HUES64 (cell line): ENCODE data around the gene PALMD.

ENCODE experiments used
- H3K27ac ChIP-seq: 2 replicates; pipeline ENCODE4 v1.7.0; 2013; ENCODE audit warnings: low read depth, low read length, inconsistent platforms
- H3K27me3 ChIP-seq: 2 replicates; pipeline ENCODE4 v1.6.1; 2013; ENCODE audit warnings: mild to moderate bottlenecking, low read length; ENCODE audit not compliant: insufficient read depth
- H3K36me3 ChIP-seq: 2 replicates; pipeline ENCODE4 v1.6.1; 2013; ENCODE audit warnings: mild to moderate bottlenecking, low read length; ENCODE audit not compliant: insufficient read depth
- H3K4me1 ChIP-seq: 2 replicates; pipeline ENCODE4 v1.6.1; 2013; ENCODE audit warnings: mild to moderate bottlenecking, low read length, moderate library complexity; ENCODE audit not compliant: insufficient read depth
- H3K4me3 ChIP-seq: 2 replicates; pipeline ENCODE4 v1.5.1; 2013; ENCODE audit warnings: mild to moderate bottlenecking, low read length, moderate library complexity
- H3K9ac ChIP-seq: 2 replicates; pipeline ENCODE4 v1.6.1; 2013; ENCODE audit warnings: mild to moderate bottlenecking, low read depth, low read length
- H3K9me3 ChIP-seq: 2 replicates; pipeline ENCODE4 v1.6.1; 2013; ENCODE audit warnings: low read depth, low read length; ENCODE audit not compliant: insufficient read depth
- WGBS: fragments of 150-250, 120-280 bp; methylation state at CpG from one replicate; pipeline ENCODE4 v1.1.7; 2013; ENCODE audit warnings: missing lambda C conversion rate; 5-methylcytosine and 5-hydroxymethylcytosine counted together

The PALMD gene

DNA sequence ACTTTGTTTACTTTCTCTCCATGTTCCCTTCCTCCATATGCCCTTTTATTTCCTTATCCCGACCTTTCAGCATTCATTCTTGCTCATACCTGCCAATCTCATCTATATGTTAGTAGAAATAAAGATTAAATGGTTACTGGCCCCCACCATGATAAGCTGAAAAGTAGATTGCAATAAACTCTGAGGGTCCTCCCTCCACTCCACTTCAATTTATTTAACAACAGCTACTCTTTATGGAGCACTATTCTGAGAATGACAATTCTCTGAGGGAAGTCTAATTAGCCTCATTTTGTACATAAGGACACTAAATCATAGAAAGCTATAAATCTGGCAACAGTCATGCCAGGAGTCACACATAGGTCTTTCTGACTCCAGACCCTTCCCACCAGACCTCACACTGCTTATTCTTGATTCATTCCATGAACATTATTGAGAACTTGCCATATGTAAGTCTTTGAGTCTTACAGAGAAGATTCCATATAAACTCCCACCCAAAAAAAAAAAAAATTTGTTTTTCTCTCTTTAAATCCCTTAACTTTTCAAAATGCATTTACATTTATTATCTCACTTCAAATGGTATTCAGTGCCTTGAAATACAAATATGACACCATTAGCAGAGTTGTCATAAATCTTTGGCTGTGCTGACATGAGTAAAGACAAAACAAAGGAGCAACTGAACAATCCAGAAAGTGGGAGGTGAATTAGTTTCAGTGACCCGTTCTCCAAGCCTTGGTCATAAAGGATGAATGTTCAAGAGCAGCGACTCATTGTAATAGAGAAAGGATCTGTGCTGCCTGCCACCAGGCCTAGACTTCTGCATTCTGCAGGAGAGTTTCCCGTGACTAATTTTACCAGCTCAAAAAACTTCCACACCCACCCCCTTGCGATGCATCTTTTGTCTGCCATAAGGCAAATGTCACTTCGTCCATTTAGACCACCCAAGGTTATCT is 28.5 kb downstream of the PALMD start:
- H3K27ac ChIP-seq = no peak overlapping the region
- no peaks in the 10 kb centered on the region for H3K9me3 ChIP-seq
- no peaks in the 10 kb centered on the region for H3K27me3 ChIP-seq
- no peaks in the 10 kb centered on the region for H3K36me3 ChIP-seq
- no peak overlapping the region for H3K4me3 ChIP-seq
- WGBS = 78% methylated on average over 6 of the region's 6 CpGs
- H3K4me1 ChIP-seq = no peaks in the 10 kb centered on the region
- no peak overlapping the region for H3K9ac ChIP-seq

DNA sequence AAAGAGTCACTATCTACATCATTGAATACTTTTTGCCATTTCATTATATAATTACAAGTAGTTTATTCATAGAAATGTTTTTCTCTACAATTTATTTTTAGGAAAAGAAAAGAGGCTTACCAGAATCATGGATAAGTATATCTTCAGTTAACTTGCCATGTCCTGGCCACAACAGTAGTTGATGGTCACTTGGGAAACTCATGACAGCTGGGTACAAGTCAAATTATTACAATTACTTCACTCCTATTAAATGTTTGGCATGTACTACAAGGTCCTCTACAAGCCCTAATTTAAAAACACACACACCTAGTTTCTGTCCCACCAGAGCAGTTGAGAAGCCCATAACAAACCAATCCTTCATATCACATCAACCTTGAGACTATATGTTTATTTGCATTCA is 29.4 kb downstream of the PALMD start:
- Histone ChIP-seq H3K27ac (no peak overlapping the region), H3K36me3 (no peaks in the 10 kb centered on the region), H3K4me3 (no peak overlapping the region)

DNA sequence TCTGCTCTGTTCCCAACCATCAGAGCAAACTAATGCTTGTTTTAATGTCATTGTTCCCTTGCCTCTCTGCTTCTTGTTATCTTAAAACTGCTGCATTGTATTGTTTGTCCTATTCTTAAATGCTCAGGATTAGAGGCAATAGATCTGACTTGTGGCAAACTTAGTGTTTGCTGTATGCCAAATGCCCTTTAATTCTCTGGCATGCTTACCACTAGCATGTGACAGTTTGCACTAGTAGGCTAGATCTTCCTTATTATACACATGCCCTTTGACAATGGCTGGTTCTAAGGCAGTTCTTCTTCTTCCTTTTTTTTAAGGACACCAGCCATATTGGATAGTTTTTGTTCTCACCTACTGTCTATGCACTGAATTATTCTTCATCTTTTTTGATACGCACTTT is 30.1 kb downstream of the PALMD start:
- no peak overlapping the region for H3K27ac ChIP-seq
- no peaks in the 10 kb centered on the region for H3K27me3 ChIP-seq
- WGBS = no CpG with 5 or more reads among the region's 1 CpG
- no peaks in the 10 kb centered on the region for H3K9me3 ChIP-seq
- H3K36me3 ChIP-seq = no peaks in the 10 kb centered on the region
- H3K9ac ChIP-seq = no peak overlapping the region
- 0 out of 2 replicates have a peak, but pooled peaks cover 4% of the 10 kb centered on the region for H3K4me1 ChIP-seq
- H3K4me3 ChIP-seq = no peak overlapping the region

More for the DNA sequence above, 29.4 kb downstream of the PALMD start:
- no peak overlapping the region for H3K9ac ChIP-seq
- H3K4me1 ChIP-seq = 0 out of 2 replicates have a peak, but pooled peaks cover 1% of the 10 kb centered on the region
- H3K27me3 ChIP-seq = no peaks in the 10 kb centered on the region
- no peaks in the 10 kb centered on the region for H3K9me3 ChIP-seq

DNA sequence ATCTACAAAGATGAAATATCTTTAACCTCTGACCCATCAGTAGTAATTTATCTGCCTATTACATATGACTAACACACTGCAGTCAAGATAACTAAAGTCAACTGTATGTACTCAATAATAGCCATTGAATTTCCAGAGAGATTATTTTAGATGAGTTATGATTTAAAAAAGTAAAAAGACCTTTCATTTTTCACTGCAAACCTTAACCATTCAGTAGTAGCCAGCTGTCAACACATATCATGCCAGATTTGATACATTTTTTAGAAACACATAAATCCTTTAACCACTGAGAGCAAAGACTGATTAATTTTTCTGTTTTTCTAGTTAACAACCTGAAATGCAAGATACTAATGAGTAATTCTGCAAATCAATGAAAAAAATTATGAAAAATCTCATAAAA is 31.0 kb downstream of the PALMD start:
- 0 out of 2 replicates have a peak, but pooled peaks cover 4% of the 10 kb centered on the region for H3K4me1 ChIP-seq
- no peak overlapping the region for H3K27ac ChIP-seq
- H3K9ac ChIP-seq = no peak overlapping the region
- H3K4me3 ChIP-seq = no peak overlapping the region
- H3K27me3 ChIP-seq = no peaks in the 10 kb centered on the region
- H3K9me3 ChIP-seq = no peaks in the 10 kb centered on the region
- no peaks in the 10 kb centered on the region for H3K36me3 ChIP-seq

DNA sequence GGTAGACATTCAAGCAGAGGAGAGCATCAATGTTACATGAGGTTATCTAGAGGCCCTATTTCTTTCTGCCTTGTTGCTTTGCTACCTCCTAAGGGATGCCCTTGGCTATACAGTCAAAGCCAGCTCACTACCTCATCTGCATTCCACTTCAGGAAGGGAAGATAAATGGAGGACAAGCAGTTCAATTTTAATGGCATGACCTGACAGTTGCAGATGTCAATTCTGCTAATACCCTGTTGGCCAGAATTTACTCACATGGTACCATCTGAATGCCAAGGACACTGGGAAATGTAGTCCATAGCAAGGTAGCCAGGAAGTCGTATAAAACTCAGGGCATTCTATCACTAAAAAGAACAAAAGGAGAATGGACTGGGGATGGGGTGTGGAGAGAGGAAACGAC is 31.5 kb downstream of the PALMD start:
- Histone ChIP-seq H3K36me3 (no peaks in the 10 kb centered on the region), H3K9me3 (no peaks in the 10 kb centered on the region), H3K4me3 (no peak overlapping the region), H3K27me3 (no peaks in the 10 kb centered on the region), H3K27ac (no peak overlapping the region), H3K9ac (no peak overlapping the region), H3K4me1 (peaks cover 4% of the 10 kb centered on the region; the same call in 1 of the 2 replicates)
- WGBS = 91% methylated on average over 1 of the region's 2 CpGs

DNA sequence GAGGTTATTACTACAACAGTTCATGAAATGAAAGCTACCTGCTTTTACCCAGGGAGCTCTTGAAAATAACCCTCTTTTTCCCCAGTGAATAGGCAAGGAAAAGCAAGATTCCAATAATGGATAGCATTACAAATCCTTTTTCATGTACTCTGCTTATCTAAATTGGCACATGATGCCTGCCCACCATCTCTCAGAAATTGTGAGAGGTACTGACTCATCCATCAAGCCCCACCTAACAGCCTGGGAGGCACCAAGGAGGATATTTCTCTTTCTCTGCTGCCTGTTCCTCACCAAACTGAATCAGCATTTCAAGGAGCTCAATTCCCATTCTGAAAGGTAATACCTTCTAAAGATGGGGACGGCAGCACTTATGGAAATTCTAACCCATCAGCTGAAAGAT is 34.4 kb downstream of the PALMD start:
- H3K27me3 ChIP-seq = no peaks in the 10 kb centered on the region
- no peaks in the 10 kb centered on the region for H3K36me3 ChIP-seq
- no peaks in the 10 kb centered on the region for H3K9me3 ChIP-seq
- no peak overlapping the region for H3K9ac ChIP-seq
- H3K27ac ChIP-seq = no peak overlapping the region
- H3K4me1 ChIP-seq = peaks cover 4% of the 10 kb centered on the region; the same call in 1 of the 2 replicates
- no peak overlapping the region for H3K4me3 ChIP-seq
- 40% methylated on average over 1 of the region's 1 CpG for WGBS

DNA sequence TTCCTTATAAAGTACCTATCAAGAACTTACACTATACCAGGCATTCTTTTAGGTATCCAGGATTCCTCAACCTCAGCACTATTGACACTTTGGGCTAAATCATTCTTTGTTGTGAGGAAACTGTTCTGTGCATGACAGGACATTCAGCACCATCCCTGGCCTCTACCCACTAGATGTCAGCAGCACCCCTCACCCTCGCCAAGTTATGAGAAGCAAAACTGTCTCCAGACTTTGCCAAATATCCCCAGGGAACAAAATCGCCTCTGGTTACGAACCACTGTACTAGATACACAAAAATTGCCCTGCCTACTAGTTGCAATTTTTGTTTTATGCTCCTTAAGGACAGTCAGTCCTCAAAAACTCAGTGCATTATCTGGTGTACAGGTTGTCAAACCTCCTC is 35.7 kb downstream of the PALMD start:
- no peak overlapping the region for H3K9ac ChIP-seq
- peaks cover 4% of the 10 kb centered on the region; the same call in 1 of the 2 replicates for H3K4me1 ChIP-seq
- no peaks in the 10 kb centered on the region for H3K27me3 ChIP-seq
- WGBS = 88% methylated on average over 3 of the region's 3 CpGs
- no peak overlapping the region for H3K4me3 ChIP-seq
- no peaks in the 10 kb centered on the region for H3K9me3 ChIP-seq
- H3K36me3 ChIP-seq = no peaks in the 10 kb centered on the region
- H3K27ac ChIP-seq = no peak overlapping the region

DNA sequence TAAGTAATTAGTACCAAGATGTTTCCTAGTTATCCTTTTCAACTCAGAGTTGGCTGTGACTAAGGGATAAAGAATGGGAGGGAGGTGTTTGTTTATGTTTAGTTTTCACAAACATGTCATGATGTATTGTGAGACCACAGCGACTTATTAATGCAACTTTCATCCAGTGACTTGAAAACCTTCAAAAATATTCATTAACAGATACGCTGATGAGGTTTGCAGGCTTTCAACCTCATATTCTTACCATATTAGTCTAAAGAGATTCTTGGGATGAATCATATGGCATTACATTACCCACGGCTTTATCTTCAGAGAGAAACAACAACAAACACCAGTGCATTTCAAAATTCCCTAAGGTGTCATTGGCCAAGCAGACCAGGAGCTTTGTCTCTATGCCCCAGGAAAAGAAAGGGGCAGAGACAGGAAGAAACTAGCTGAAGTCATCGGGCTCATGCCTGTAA is 36.4 kb downstream of the PALMD start:
- no peak overlapping the region for H3K27ac ChIP-seq
- H3K36me3 ChIP-seq = no peaks in the 10 kb centered on the region
- H3K9me3 ChIP-seq = no peaks in the 10 kb centered on the region
- peaks cover 4% of the 10 kb centered on the region; the same call in 1 of the 2 replicates for H3K4me1 ChIP-seq
- no peak overlapping the region for H3K9ac ChIP-seq
- H3K4me3 ChIP-seq = no peak overlapping the region
- H3K27me3 ChIP-seq = no peaks in the 10 kb centered on the region
- WGBS = 88% methylated on average over 4 of the region's 4 CpGs

DNA sequence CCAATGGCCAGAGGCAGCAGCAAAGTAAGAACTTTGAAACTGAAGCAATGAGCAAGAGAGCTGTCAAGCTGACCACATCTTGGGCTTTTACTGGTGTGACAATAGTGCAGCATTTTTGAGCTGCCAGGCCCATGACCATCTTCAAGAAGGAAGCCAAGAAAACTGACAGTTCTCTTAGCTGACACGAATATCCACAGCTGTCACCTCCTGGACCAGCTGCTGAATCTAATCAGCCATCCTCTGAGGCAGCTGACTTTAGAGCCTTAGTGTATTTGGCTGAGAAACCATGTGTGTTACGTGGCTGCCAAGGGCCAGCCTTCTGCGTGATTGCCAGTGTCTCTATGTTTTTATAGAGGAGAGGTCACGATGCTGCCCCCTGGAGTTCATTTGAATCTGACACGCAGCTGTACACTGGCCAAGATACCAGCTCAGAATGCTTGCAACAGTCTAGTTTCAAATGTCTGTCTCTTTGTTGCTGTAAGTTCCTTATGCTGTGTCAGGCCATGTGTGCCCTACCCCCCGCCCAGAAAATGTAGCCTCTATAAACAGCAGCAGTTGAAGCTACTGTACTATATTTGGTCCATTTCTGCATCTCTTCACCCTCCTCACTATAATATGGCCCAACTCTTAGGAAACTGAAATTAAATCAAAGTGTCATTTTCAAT is 39.7 kb downstream of the PALMD start:
- no peaks in the 10 kb centered on the region for H3K36me3 ChIP-seq
- no peak overlapping the region for H3K9ac ChIP-seq
- no peaks in the 10 kb centered on the region for H3K27me3 ChIP-seq
- no peaks in the 10 kb centered on the region for H3K9me3 ChIP-seq
- WGBS = 44% methylated on average over 6 of the region's 6 CpGs
- H3K27ac ChIP-seq = no peak overlapping the region
- no peaks in the 10 kb centered on the region; the same call in 1 of the 2 replicates for H3K4me1 ChIP-seq
- no peak overlapping the region for H3K4me3 ChIP-seq

DNA sequence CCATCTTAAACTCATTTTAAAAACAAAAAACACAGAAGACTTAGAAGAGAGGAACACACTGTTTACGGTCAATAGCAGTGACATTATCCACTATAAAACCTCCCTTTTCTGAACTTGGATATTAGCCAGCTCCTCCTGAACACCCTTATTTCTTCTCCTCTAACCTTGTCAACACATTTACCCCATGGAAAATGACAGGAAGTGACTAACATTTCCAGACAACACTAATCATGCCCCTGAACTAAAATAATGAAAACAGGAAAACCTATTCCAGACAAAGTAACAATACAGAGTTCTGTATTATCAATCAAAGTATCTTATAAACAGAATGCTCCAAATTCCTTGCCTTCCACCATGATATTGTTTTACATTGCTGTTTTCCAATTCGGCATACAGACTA is 45.3 kb downstream of the PALMD start:
- Histone ChIP-seq H3K27ac (no peak overlapping the region), H3K9ac (no peak overlapping the region)
- WGBS = 95% methylated on average over 1 of the region's 2 CpGs

DNA sequence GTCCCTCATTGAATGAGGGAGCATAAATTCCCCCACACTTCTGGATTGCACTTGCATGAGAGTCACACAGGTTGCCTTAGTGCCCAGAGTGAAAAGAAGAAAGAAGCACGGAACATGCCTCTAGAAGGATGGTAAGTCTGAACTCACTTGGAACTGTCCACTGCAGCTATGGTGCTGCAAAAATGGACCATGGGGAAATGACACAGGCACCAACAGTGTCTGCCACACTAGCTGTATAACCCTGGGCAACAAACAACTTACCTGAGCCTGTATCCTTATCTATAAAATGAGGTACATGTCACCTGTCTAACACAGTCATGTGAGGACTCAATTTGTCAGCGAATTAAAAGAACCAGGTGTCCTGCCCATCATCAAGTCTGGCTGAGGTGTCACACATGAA is 50.7 kb downstream of the PALMD start:
- H3K36me3 ChIP-seq = no peaks in the 10 kb centered on the region
- no peak overlapping the region for H3K27ac ChIP-seq
- H3K9ac ChIP-seq = no peak overlapping the region
- no peaks in the 10 kb centered on the region for H3K27me3 ChIP-seq
- H3K9me3 ChIP-seq = no peaks in the 10 kb centered on the region
- H3K4me1 ChIP-seq = no peaks in the 10 kb centered on the region
- WGBS = 89% methylated on average over 2 of the region's 2 CpGs
- H3K4me3 ChIP-seq = no peak overlapping the region

More for the DNA sequence above, 45.3 kb downstream of the PALMD start:
- Histone ChIP-seq H3K27me3 (no peaks in the 10 kb centered on the region), H3K9me3 (no peaks in the 10 kb centered on the region), H3K4me3 (no peak overlapping the region), H3K36me3 (no peaks in the 10 kb centered on the region), H3K4me1 (no peaks in the 10 kb centered on the region)
